Stomach (tissue), 9 donors: ENCODE results near the gene CXCR5. TPM values are rescaled to one million over a fixed set of nuclear protein-coding genes. Genes with fewer than 3 reads are reported as not detected.

Experiments
- DNase-seq, 2 donors: peaks; one replicate each; pipeline versions ENCODE4 v3.0.0 to v3.0.0-alpha.2; 2013 to 2019
- H3K27ac ChIP-seq, 5 donors: fragments of 200-600 bp in 4 of 5; sonication (generic) in 4 of 5; one replicate each; pipeline ENCODE4 v1.5.1; 2013 to 2019; ENCODE audit warnings: mild to moderate bottlenecking in 1 of 5, moderate library complexity in 1 of 5
- H3K27me3 ChIP-seq, 3 donors: fragments of 200-600 bp; sonication (generic); one replicate each; pipeline ENCODE4 v1.5.1; 2017 to 2019; ENCODE audit warnings: mixed run types in 1 of 3
- H3K36me3 ChIP-seq, 4 donors: fragments of 200-600 bp; sonication (generic); 1 replicate in 3 of 4; 2 replicates in 1 of 4; pipeline ENCODE4 v1.5.1; 2016 to 2019
- H3K4me1 ChIP-seq, 4 donors: fragments of 200-600 bp; sonication (generic); one replicate each; pipeline ENCODE4 v1.5.1; 2016 to 2019
- H3K4me3 ChIP-seq, 4 donors: fragments of 200-600 bp; sonication (generic) in 3 of 4; one replicate each; pipeline ENCODE4 v1.5.1; 2016 to 2019; ENCODE audit warnings: mild to moderate bottlenecking in 1 of 4
- H3K9me3 ChIP-seq, 4 donors: fragments of 200-600 bp; sonication (generic); one replicate each; pipeline ENCODE4 v1.5.1; 2016 to 2019
- CTCF ChIP-seq, 7 experiments: fragments of 450-650 bp in 4 of 7; fragments of 200-600 bp in 3 of 7; sonication (generic) in 3 of 7; IDR thresholded peaks; one replicate each; pipeline ENCODE4 v1.5.1; 2016 to 2019; ENCODE audit warnings: antibody characterized with exemption in 7 of 7, control low read depth in 2 of 7, mild to moderate bottlenecking in 1 of 7
- EP300 ChIP-seq: sonication (generic); formaldehyde crosslinking; IDR thresholded peaks from one replicate; pipeline ENCODE4 v1.6.1; 2017; ENCODE audit warnings: antibody characterized with exemption
- POLR2A ChIP-seq, 4 donors: fragments of 450-650 bp; IDR thresholded peaks; one replicate each; pipeline ENCODE4 v1.6.1; 2016; ENCODE audit warnings: antibody characterized with exemption in 4 of 4, control low read depth in 2 of 4, mild to moderate bottlenecking in 1 of 4, moderate library complexity in 1 of 4
- POLR2AphosphoS5 ChIP-seq, 3 donors: sonication (generic); formaldehyde crosslinking; IDR thresholded peaks; one replicate each; pipeline ENCODE4 v1.6.1; 2016; ENCODE audit warnings: antibody characterized with exemption in 3 of 3
- WGBS, 5 donors: extraction: QIAGEN DNeasy Blood & Tissue Kit in 3 of 5; methylation state at CpG; one replicate each; pipeline versions ENCODE4 v1.1.5 to v1.1.7; 2013 to 2018; 5-methylcytosine and 5-hydroxymethylcytosine counted together
- intact Hi-C: fragments of 100-400 bp; cut with DNase I; formaldehyde crosslinking; loops from one replicate; pipeline ENCODE4 v1.15.1; 2023; ENCODE audit warnings: low total_unique reads
- polyA plus RNA-seq, 3 donors: library from polyadenylated mRNA; stranded (reverse); fragments of 200-250 nt; gene quantifications; one replicate each; pipeline ENCODE4 v1.2.3, GENCODE V29; 2013
- total RNA-seq, 5 donors: library from RNA; depleted of rRNA; stranded (reverse); fragments of >200 nt; gene quantifications; one replicate each; pipeline versions ENCODE4 v1.1.0 to v1.2.3, GENCODE V29; 2014 to 2016
- donor health status: healthy with polysubstance abuse.
- donor health status: Bipolar disorder and iron deficiency.
- donor health status: healthy.

CXCR5 gene
- total and polyA plus RNA-seq, 8 donors, result 0.12 to 0.60 (median 0.15) TPM; not detected in 4

- DNase-seq, result no peak
- Histone ChIP-seq H3K4me1 (peaks cover 16 to 42% (median 26%) of the 10 kb centered on the region in 4 donors), H3K4me3 (no peak overlapping the region), H3K9me3 (no peaks in the 10 kb centered on the region), H3K36me3 (peaks cover 86 to 100% (median 100%) of the 10 kb centered on the region in 4 donors), H3K27me3 (no peaks in the 10 kb centered on the region), H3K27ac (no peak overlapping the region)
- TF ChIP-seq EP300 (no peak), POLR2AphosphoS5 (IDR thresholded peaks at IDR 0.05) (no peak), CTCF (IDR thresholded peaks at IDR 0.05) (no peak), POLR2A (IDR thresholded peaks at IDR 0.05) (no peak)
- intact Hi-C loops, result no loop called here
- 69 to 85% (median 79%) methylated on average over 8 to 21 of the region's 21 CpGs for WGBS, 5 donors
Measured at GRCh38 chr11:118903204-118904015, 19.7 kb downstream of the CXCR5 start.

GRCh38 chr11:118907051-118908042, 23.7 kb downstream of the CXCR5 start:
- intact Hi-C loops, result loop anchor here (2.0 kb wide), 1 partner anchor 21 kb away; no protein-coding TSS in a partner anchor
- peaks cover 49 to 64% (median 62%) of the 10 kb centered on the region in 4 donors for H3K36me3 ChIP-seq
- TF ChIP-seq POLR2AphosphoS5 (IDR thresholded peaks at IDR 0.05) (peak in 2 of 3 donors; percentile 20 to 75), CTCF (IDR thresholded peaks at IDR 0.05) (peak in 6 of 7 experiments; percentile 70 to 97 (median 94)), EP300 (no peak)
- no peaks in the 10 kb centered on the region for H3K27me3 ChIP-seq
- peak overlapping the region; percentile 55 to 99 (median 69) for H3K27ac ChIP-seq
- peaks cover 56 to 67% (median 57%) of the 10 kb centered on the region in 4 donors for H3K4me1 ChIP-seq
- no peaks in the 10 kb centered on the region for H3K9me3 ChIP-seq
- 25 to 34% (median 32%) methylated on average over 22 to 24 of the region's 24 CpGs for WGBS, 5 donors
- peak; percentile 92 to 94 for DNase-seq
- H3K4me3 ChIP-seq, result peak overlapping the region in 1 of 4 donors; percentile 6

GRCh38 chr11:118908264-118908663, 24.6 kb downstream of the CXCR5 start:
- H3K36me3 ChIP-seq, result peaks cover 39 to 55% (median 52%) of the 10 kb centered on the region in 4 donors
- TF ChIP-seq POLR2AphosphoS5 (IDR thresholded peaks at IDR 0.05), result no peak
- TF ChIP-seq EP300, result no peak
- TF ChIP-seq POLR2A (IDR thresholded peaks at IDR 0.05), result no peak
- no peak for TF ChIP-seq CTCF (IDR thresholded peaks at IDR 0.05)
- H3K9me3 ChIP-seq, result no peaks in the 10 kb centered on the region
- no peak overlapping the region for H3K4me3 ChIP-seq
- intact Hi-C loops, result loop anchor here (2.0 kb wide), 1 partner anchor 21 kb away; no protein-coding TSS in a partner anchor
- WGBS, 5 donors, result 69 to 97% (median 78%) methylated on average over 4 to 13 of the region's 13 CpGs
- no peaks in the 10 kb centered on the region for H3K27me3 ChIP-seq
- DNase-seq, result peak in 1 of 2 donors; percentile 19
- peak overlapping the region in 4 of 5 donors; percentile 95 to 99 (median 98) for H3K27ac ChIP-seq
- H3K4me1 ChIP-seq, result peaks cover 65 to 73% (median 66%) of the 10 kb centered on the region in 4 donors
